H54 (cell line): ENCODE results near the gene MLLT10.

Source experiments
- DNase-seq: peaks from one replicate; pipeline ENCODE4 v3.0.0; 2011; ENCODE audit warnings: low spot score, mixed read lengths; ENCODE audit not compliant: insufficient read length
- FAIRE-seq: peaks from 3 replicates; lab custom pipeline; 2011; peaks lifted over from hg19 to GRCh38; lab: Jason Lieb, UNC
- POLR2A ChIP-seq: IDR thresholded peaks from 2 replicates; pipeline ENCODE4 v1.6.1; 2011; ENCODE audit warnings: low read depth, mild to moderate bottlenecking, low read length

Gene MLLT10

DNA sequence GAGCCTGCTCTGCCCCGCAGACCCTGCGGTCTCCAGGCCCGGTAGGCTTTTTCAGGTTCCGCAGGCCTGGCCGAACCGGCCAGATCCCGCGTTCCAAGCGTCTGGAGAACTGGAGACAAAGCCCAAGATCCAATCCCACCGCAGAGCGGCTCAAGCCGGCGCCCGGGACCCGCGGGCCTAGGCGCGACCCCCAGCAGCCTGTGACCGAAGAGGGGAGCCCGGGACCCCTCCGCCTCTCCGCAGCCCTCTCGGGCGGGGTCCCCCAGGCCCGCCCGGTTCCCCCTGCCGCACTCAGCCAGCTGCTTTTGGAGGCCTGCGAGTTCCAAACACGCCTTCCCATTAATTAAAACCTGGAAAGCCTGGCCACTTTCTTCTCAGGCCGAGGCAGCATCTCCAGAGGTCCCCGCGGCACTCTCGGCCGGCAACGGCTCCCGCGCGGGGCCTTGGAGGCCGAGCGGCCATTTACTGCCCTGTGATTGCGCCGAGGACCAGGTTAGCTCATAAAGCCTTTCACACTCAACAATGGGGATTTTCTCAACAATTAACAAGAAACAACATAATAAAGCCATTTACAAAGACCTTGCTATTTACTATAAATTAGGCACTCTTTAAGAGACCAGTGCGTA, 25.2 kb upstream of the MLLT10 start:
- no peak for DNase-seq
- no peak for FAIRE-seq
- TF ChIP-seq POLR2A: no peak

DNA sequence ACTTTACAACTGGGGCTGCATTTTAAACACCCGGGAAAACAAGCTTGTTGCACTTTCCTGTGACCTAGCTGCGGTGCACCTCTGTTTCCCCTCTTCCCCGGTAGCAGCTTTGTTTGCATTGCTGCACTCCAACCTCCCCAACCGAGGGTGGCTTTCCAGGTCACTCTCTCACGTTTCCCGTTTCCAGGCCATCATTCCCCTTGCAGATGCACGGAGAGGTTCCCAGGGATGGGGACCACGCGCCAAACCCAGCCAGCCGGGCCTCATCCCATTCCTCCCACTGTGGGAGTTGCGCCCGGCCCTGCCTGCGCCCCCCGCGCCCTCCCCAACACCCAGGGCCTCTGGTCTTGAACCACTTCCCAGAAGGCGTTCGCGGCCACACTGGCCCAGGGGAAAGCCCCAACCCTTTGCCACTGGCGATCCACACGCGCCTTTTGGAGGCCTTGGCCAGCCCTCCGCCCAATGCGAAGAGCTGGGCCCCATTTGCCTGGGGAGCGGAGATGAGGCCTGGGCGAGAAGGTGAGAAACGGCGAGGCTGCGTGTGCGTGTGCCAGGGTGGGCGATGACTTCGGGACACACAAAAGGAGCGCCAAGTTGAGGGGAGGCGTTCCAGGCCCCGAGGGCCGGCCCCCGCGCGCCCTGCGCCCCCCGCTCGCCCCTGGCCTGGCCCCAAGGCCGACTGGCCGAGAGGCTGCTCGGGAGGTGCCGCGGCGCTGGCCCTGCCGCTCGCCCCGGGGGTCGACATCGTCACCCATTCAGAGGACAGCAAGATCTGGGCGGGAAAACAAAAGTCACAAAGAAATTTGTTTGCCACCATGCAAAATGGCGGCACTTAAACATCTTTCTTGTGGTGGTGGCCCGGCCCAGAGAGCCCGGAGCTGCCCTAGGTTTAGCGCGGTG, 24.4 kb upstream of the MLLT10 start:
- no peak for TF ChIP-seq POLR2A
- no peak for FAIRE-seq
- no peak for DNase-seq

DNA sequence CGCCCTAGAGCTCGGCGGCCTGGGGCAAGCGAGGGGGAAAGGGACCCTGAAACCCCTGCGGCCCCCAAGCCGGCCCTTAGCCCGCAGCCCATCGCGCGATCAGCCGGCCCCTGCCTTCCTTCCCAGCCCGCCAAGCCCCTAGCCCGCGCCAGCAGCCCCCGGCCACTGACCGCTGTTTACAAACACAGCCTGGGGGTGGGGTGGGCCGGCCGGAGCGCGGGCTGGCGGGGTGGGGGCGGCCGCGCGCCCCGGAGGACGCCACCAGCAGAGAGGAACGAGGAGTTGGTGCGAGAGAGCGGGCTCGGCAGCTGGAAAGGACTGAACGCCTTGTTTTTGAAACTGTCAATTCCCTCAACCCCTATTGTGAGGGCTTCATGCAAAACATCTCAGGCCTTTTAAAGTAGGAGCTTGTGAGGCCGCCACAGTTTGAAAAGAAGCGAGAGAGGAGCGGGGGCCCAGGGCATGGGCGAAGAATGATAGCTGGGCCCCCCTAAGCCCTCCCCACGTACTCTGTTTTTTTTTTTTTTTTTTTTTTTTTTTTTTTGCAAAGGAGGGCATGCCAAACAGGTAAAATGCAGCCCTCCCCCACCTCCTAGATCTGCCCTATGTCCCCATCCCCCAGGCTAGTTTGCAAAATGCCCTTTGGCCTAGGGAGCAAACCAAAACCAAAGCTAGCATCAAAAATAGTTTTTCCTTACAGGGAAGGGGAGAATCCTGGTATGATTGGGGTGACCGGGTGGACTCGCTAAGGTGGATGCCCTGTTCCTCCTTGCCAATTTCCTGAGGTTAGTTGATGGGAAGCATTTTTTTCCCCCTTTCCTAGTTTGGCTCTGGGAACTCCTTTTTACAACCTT, 23.6 kb upstream of the MLLT10 start:
- no peak for FAIRE-seq
- no peak for DNase-seq
- TF ChIP-seq POLR2A: no peak

DNA sequence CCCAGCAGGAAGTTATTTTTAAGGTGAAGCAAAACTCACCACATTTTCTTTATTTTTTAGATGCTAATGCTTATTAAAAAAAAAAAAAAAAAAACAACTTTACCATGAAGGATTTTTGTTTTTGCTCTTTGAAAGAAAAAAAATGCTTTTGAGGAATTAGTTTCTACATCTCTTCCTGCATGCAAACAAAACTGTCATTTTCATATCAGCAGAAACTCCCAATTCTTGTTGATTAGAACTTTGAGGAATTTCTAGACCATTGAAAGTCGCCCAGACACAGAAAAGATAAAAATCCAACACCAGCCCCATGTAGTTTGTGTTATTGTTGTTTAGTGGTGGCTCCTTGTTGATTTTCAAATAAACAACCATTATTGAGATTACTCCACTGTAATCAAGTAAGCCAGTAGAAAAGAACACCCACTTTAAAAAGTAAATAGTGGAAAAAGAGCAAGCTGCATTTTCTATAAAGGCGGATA, 22.9 kb upstream of the MLLT10 start:
- TF ChIP-seq POLR2A: no peak
- FAIRE-seq: no peak

DNA sequence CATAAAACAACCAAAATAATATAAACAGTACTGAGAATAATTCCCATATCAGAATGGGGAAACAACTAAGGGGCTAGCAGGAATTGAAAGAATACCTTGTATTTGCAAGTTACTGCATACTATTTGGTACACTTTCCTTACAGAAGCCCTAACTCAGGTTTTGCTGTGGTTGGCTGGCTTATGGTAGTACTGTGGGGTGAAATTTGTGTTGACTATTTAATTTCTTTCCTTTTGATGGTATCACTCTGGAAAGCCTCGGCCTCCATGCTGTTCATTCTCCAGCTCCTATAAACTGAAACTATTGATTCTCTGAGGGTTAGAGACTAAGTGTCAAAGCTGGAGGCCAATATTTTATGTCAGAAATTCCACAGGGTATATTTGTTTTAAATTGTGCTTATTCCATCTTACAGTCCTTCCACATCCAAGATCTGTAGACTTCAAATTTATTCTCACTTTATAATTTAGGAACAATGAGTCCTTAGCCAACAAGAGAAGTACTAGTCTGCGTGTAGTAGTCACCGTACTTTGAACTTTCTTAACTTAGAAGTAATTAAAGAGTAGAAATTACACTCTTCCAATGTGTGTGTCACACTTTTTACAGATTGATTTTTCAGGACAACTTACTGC, 22.0 kb upstream of the MLLT10 start:
- DNase-seq (no peak), FAIRE-seq (no peak)
- no peak for TF ChIP-seq POLR2A

More for the DNA sequence above, 22.9 kb upstream of the MLLT10 start:
- no peak for DNase-seq

DNA sequence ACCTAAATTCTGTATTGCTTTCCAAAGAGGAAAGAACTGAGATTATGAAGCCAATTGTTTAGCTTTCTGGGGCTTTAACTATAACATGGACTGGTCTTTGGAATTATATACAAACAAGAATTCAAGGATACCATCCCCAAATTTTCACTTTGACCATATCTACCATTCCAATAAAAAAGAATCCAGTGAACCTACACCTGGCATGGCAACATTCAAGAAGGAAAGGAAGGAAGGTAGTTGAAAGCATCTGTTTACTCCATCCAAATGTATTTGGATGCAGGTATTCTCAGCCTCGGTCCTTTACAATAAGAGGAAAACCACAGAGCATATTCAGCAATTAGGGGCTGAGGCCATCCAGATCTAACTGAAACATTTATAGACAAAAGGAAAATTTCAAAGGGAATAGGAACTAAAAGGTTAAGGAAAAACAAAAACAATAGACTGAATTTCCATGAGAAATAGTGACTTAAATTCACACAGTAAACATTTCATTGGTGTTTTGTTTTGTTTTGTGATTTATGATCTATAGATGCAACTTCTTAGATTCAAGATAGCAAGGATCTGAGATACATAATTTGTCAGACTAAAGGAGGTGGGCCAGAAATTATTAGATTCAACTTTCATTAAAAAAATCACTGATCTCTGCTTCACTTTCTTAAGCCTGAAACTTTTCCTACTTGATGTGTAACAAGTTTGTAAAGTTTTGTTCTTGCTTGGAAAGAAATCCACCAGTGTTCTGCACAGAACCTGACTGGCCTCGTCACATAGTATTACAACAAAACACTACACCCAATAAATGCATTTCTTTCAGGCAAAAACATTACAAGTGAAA, 21.2 kb upstream of the MLLT10 start:
- DNase-seq (no peak), FAIRE-seq (no peak)
- TF ChIP-seq POLR2A: no peak

DNA sequence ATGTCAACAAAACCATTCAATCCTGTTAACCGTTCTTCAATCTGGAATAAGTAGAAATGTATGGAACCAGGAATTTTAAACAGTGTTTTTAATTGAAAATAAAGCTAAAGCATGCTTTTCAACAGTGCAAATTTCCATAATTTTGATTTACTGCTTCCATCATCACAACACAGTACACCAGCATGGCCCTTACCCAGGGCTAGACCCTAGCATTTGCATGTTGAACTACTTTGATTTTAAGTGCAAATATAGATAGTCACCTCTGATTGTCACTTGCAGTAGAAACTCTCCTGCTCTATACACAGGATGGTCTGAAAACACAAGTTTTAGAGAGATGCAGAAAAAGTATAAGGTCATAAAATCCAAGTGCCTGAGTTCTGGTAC, 20.6 kb upstream of the MLLT10 start:
- FAIRE-seq: no peak
- no peak for DNase-seq
- no peak for TF ChIP-seq POLR2A

DNA sequence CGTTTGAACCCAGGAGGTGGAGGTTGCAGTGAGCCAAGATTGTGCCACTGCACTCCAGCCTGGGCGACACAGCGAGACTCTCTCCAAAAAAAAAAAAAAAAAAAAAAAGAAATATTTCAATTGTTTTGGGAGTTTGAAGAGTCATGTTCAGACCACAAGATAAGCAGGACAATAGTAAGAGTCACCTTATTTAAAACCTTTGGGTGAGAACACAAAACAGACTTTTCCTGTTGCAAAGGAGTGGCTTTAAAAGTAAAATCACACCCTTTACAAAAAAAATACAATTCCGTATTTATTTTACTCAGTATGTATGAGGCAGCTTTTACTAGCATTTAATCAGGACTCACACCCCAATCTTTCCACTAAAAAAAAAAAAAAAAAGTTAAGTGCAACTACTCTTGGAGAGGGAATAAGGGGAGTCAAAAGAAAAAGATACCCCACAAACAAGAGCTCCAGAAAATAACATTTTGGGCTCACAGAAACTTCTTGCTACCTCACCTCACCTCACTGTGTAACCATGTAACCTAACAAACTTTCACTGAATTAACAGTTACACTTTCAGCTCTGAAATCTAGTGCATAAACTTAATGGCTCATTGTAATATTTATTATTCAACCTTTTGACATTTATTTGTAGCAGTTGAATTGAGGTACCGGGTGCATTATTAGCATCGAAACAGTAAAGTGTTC, 19.8 kb upstream of the MLLT10 start:
- FAIRE-seq: no peak
- no peak for DNase-seq
- TF ChIP-seq POLR2A: no peak

DNA sequence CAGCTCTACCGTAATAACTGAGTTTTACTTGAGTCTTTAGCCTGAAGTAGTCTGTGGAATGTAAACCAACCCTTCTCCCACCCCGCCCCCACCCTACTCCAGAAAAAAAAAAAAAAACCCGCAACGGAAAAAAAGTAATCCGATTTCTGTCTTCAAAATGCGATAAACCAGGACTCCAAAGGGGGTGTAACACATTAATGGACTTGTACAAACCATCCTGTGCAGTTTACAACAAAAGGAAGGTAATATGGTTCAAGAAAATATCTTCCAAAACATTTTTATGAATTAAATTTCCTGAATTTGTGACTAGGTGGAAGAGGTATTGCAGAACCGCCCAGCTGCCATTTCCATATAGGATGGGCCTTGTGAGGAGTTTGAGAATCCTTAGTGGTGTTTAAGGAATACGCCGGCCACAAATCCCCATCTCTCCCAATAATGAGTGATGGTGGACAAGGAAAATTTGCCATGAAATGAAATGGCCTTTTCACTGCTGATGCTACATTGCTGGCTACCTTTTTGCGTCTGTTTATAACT, 19.1 kb upstream of the MLLT10 start:
- DNase-seq: no peak
- no peak for TF ChIP-seq POLR2A
- no peak for FAIRE-seq

DNA sequence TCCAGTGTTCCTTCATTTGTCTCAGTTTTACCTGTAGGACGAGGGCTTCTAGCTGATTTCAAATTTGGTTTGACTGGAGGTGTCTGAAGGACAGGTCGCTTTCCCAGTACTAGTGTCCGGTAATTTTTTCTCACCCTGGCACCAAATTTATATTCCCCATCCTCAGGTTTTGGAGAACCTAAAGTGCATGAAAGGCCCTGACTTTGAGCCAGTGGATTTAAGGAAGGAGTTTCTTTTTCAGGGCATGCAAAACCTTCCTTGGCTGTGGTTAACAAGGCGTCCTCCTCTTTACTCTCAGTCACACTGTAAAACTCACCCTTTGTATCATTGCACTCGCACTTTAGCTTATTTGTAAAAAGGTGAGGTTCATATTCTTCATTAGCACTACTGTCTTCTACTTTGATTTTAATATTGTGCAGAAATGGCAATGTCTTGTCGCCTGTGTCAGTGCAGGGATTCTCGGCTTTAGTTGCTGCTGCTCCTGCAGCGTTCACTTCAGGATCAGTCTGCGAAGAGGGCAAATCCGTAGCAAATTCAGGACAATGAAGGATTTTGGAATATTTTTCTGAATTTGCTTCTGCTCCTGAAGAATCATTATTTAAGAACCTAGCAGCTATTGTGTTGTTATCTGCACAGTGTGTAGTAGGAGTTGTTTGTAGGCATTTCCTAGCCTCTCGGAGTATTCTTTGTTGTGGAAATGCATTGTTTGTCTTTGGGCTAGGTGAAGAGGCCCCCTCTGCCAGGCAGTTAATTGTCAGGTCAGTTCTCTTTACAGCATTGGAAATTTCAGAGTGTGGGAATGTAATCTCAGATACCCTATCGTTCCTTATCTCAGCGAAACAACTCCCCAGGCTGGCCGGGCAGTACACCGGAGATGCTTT, 18.4 kb upstream of the MLLT10 start:
- TF ChIP-seq POLR2A: no peak
- no peak for DNase-seq
- no peak for FAIRE-seq
